ENCODE measurements around the gene FAM118A. TPM values are rescaled to one million over a fixed set of nuclear protein-coding genes. Genes with fewer than 3 reads are reported as not detected.

FAM118A gene
- total RNA-seq, 1 experiment from 2014 or later: 21.3 TPM

DNA sequence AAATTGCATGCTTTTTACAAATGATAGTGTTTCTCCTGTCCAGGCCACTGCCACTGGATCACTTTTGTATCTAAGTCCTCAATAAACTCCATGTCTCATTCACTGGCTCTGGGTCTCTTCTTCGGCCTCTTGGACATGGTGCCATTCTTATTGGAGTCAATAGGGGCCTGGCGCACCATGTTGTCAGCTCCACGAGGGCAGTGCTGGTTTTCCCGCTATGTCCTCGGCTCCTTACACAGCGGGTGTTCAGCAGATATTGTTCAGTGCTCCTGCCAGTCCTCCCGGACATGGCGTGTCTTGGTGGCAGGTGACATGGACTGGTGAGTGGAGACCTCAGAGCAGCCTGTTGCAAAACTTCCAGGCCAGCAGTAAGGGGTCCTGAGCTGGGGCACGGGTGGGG lies 3.6 kb upstream of the FAM118A start:
- Mint-ChIP-seq H3K27me3 (ENCODE audit: low read depth) (peaks cover 6% of the 10 kb centered on the region), H3K36me3 (no peaks in the 10 kb centered on the region; the same call in 1 of the 2 replicates), H3K4me3 (no peak overlapping the region), H3K27ac (no peak overlapping the region), H3K4me1 (peaks cover 20% of the 10 kb centered on the region), H3K9me3 (no peaks in the 10 kb centered on the region)
- TF ChIP-seq IRF2 (CRISPR knock-in tag; IDR thresholded peaks at IDR 0.05; ENCODE audit: borderline replicate concordance, low read depth): no peak
- TF ChIP-seq TEAD1 (CRISPR knock-in tag; IDR thresholded peaks at IDR 0.05): no peak
- no peak for TF ChIP-seq SMAD4 (CRISPR knock-in tag; IDR thresholded peaks at IDR 0.05)
- TF ChIP-seq HMGA2 (CRISPR knock-in tag; IDR thresholded peaks at IDR 0.05): no peak
- no peak for TF ChIP-seq NFE2L1 (CRISPR knock-in tag; IDR thresholded peaks at IDR 0.05)
- TF ChIP-seq, protein P1, sequence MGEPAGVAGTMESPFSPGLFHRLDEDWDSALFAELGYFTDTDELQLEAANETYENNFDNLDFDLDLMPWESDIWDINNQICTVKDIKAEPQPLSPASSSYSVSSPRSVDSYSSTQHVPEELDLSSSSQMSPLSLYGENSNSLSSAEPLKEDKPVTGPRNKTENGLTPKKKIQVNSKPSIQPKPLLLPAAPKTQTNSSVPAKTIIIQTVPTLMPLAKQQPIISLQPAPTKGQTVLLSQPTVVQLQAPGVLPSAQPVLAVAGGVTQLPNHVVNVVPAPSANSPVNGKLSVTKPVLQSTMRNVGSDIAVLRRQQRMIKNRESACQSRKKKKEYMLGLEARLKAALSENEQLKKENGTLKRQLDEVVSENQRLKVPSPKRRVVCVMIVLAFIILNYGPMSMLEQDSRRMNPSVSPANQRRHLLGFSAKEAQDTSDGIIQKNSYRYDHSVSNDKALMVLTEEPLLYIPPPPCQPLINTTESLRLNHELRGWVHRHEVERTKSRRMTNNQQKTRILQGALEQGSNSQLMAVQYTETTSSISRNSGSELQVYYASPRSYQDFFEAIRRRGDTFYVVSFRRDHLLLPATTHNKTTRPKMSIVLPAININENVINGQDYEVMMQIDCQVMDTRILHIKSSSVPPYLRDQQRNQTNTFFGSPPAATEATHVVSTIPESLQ (CRISPR knock-in tag; IDR thresholded peaks at IDR 0.05): no peak
- TF ChIP-seq SP1 (CRISPR knock-in tag; conservative IDR thresholded peaks at IDR 0.05): no peak
- no peak for TF ChIP-seq FOXP1 (CRISPR knock-in tag; IDR thresholded peaks at IDR 0.05; ENCODE audit: borderline replicate concordance)
- TF ChIP-seq, protein P2, sequence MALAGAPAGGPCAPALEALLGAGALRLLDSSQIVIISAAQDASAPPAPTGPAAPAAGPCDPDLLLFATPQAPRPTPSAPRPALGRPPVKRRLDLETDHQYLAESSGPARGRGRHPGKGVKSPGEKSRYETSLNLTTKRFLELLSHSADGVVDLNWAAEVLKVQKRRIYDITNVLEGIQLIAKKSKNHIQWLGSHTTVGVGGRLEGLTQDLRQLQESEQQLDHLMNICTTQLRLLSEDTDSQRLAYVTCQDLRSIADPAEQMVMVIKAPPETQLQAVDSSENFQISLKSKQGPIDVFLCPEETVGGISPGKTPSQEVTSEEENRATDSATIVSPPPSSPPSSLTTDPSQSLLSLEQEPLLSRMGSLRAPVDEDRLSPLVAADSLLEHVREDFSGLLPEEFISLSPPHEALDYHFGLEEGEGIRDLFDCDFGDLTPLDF (CRISPR knock-in tag; IDR thresholded peaks at IDR 0.05): no peak
- TF ChIP-seq PRRX2 (CRISPR knock-in tag; IDR thresholded peaks at IDR 0.05): no peak
- no peak for TF ChIP-seq ZNF232 (CRISPR knock-in tag; IDR thresholded peaks at IDR 0.05)
- DNase-seq (ENCODE audit: low spot score) (no peak), ATAC-seq (no peak)
- ChIA-PET CTCF (interaction anchor here (1.2 kb wide), 1 partner anchor 97 kb away, joined by 3 read pairs; no protein-coding TSS in a partner anchor), POLR2A (no interaction called here)

DNA sequence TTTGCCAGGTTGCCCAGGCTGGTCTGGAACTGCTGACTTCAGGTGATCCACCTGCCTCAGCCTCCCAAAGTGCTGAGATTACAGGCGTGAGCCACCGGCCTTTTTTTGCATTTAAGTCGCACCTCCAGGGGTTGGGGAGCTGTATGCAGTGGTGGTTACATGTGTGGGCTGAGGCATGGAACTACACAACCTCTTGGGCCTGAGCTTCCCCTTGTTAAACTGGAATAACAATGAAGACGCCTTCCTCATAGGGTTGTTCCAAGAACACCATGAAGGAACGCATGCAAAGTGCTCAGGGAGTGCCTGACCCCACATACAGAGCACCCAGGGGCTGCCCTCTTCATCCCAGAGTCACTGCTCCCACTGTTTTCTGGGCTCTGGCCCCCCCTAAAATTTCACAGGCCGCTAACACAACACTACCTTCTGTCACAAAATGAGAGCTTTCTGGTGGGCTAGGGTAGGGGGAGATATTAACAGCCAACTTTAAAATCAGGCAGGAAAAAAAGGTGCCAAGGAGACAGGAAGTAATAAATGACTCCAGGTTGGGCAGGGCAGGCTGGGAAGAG lies 1.3 kb upstream of the FAM118A start:
- Mint-ChIP-seq H3K4me1 (peaks cover 34% of the 10 kb centered on the region), H3K9me3 (no peaks in the 10 kb centered on the region), H3K4me3 (peak overlapping the region; percentile 67), H3K27ac (peak overlapping the region; percentile 97), H3K27me3 (ENCODE audit: low read depth) (peaks cover 6% of the 10 kb centered on the region), H3K36me3 (no peaks in the 10 kb centered on the region; the same call in 1 of the 2 replicates)
- ATAC-seq: no peak
- ChIA-PET CTCF (interaction anchor here (1.3 kb wide), 1 partner anchor 27 kb away, joined by 3 read pairs; no protein-coding TSS in a partner anchor), POLR2A (no interaction called here)
- TF ChIP-seq, protein P3, sequence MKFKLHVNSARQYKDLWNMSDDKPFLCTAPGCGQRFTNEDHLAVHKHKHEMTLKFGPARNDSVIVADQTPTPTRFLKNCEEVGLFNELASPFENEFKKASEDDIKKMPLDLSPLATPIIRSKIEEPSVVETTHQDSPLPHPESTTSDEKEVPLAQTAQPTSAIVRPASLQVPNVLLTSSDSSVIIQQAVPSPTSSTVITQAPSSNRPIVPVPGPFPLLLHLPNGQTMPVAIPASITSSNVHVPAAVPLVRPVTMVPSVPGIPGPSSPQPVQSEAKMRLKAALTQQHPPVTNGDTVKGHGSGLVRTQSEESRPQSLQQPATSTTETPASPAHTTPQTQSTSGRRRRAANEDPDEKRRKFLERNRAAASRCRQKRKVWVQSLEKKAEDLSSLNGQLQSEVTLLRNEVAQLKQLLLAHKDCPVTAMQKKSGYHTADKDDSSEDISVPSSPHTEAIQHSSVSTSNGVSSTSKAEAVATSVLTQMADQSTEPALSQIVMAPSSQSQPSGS (CRISPR knock-in tag; IDR thresholded peaks at IDR 0.05; ENCODE audit: borderline replicate concordance, low read depth): no peak
- TF ChIP-seq TP53 (CRISPR knock-in tag; IDR thresholded peaks at IDR 0.05): no peak
- TF ChIP-seq, protein P4, sequence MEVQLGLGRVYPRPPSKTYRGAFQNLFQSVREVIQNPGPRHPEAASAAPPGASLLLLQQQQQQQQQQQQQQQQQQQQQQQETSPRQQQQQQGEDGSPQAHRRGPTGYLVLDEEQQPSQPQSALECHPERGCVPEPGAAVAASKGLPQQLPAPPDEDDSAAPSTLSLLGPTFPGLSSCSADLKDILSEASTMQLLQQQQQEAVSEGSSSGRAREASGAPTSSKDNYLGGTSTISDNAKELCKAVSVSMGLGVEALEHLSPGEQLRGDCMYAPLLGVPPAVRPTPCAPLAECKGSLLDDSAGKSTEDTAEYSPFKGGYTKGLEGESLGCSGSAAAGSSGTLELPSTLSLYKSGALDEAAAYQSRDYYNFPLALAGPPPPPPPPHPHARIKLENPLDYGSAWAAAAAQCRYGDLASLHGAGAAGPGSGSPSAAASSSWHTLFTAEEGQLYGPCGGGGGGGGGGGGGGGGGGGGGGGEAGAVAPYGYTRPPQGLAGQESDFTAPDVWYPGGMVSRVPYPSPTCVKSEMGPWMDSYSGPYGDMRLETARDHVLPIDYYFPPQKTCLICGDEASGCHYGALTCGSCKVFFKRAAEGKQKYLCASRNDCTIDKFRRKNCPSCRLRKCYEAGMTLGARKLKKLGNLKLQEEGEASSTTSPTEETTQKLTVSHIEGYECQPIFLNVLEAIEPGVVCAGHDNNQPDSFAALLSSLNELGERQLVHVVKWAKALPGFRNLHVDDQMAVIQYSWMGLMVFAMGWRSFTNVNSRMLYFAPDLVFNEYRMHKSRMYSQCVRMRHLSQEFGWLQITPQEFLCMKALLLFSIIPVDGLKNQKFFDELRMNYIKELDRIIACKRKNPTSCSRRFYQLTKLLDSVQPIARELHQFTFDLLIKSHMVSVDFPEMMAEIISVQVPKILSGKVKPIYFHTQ (CRISPR knock-in tag; IDR thresholded peaks at IDR 0.05): no peak
- no peak for TF ChIP-seq KAT7 (CRISPR knock-in tag; IDR thresholded peaks at IDR 0.05; ENCODE audit: borderline replicate concordance)
- TF ChIP-seq NFATC4 (CRISPR knock-in tag; IDR thresholded peaks at IDR 0.05): no peak
- DNase-seq (ENCODE audit: low spot score): no peak

Measured in WTC11 (cell line).